HepG2 (cell line): ENCODE results near the gene DTX2. TPM values are rescaled to one million over a fixed set of nuclear protein-coding genes. Genes with fewer than 3 reads are reported as not detected.
A peak's percentile ranks its signal among the peaks of the same experiment; 100 is the strongest.

Experiments used
- ATF4 ChIP-seq, 2 experiments: fragments of 450-650 bp in 1 of 2; sonication (generic) in 1 of 2; formaldehyde crosslinking; IDR thresholded peaks; 2 replicates each; pipeline versions ENCODE4 v1.5.0 to v1.8.0; 2020 to 2022; ENCODE audit warnings: mild to moderate bottlenecking in 1 of 2, missing genetic modification reagents in 1 of 2
- CREBL2 ChIP-seq: sonication (generic); formaldehyde crosslinking; IDR thresholded peaks from 2 replicates; pipeline ENCODE4 v1.8.1; 2023; ENCODE audit warnings: missing genetic modification reagents, mild to moderate bottlenecking, borderline replicate concordance
- FOSL2 ChIP-seq: sonication (generic); formaldehyde crosslinking; IDR thresholded peaks from 2 replicates; pipeline ENCODE4 v1.4.0; 2020; ENCODE audit warnings: missing genetic modification reagents
- IRF2 ChIP-seq: IDR thresholded peaks from 2 replicates; pipeline ENCODE4 v1.6.1; 2018; ENCODE audit warnings: missing genetic modification reagents, missing compliant biosample characterization
- JUNB ChIP-seq: sonication (generic); formaldehyde crosslinking; IDR thresholded peaks from 2 replicates; pipeline ENCODE4 v1.8.0; 2022; ENCODE audit warnings: missing genetic modification reagents, mild to moderate bottlenecking, borderline replicate concordance
- KDM3A ChIP-seq: IDR thresholded peaks from 2 replicates; pipeline ENCODE4 v1.6.1; 2018; ENCODE audit warnings: low read depth, missing compliant biosample characterization
- MAFG ChIP-seq: sonication (generic); formaldehyde crosslinking; IDR thresholded peaks from 2 replicates; pipeline ENCODE4 v1.5.1; 2020; ENCODE audit warnings: mild to moderate bottlenecking, missing genetic modification reagents
- MTA3 ChIP-seq: sonication (generic); formaldehyde crosslinking; IDR thresholded peaks from 2 replicates; pipeline ENCODE4 v1.4.0; 2020; ENCODE audit warnings: missing genetic modification reagents
- PRPF4 ChIP-seq: fragments of 200-400 bp; formaldehyde crosslinking; IDR thresholded peaks from 2 replicates; pipeline ENCODE4 v1.6.1; 2016; ENCODE audit warnings: low read length, low read depth; ENCODE audit not compliant: poor library complexity, severe bottlenecking
- RAD21 ChIP-seq: fragments of 450-650 bp; formaldehyde crosslinking; IDR thresholded peaks from 2 replicates; pipeline ENCODE4 v1.5.0; 2020; ENCODE audit warnings: mild to moderate bottlenecking
- TBX3 ChIP-seq: fragments of 450-650 bp; IDR thresholded peaks from 2 replicates; pipeline ENCODE4 v1.6.1; 2017; ENCODE audit warnings: antibody characterized with exemption, mild to moderate bottlenecking, inconsistent platforms, borderline replicate concordance
- TERF1 ChIP-seq: sonication (generic); formaldehyde crosslinking; IDR thresholded peaks from 2 replicates; pipeline ENCODE4 v1.8.0; 2022; ENCODE audit warnings: mild to moderate bottlenecking, missing genetic modification reagents, moderate library complexity
- ZBTB1 ChIP-seq: sonication (generic); formaldehyde crosslinking; IDR thresholded peaks from 2 replicates; pipeline ENCODE4 v1.4.0; 2020; ENCODE audit warnings: missing genetic modification reagents, borderline replicate concordance
- ZBTB25 ChIP-seq: IDR thresholded peaks from 2 replicates; pipeline ENCODE4 v1.6.1; 2018; ENCODE audit warnings: missing genetic modification reagents
- ZFP36 ChIP-seq: fragments of 150-350 bp; IDR thresholded peaks from 2 replicates; pipeline ENCODE4 v1.6.1; 2018; ENCODE audit warnings: borderline replicate concordance, low read length, low read depth; ENCODE audit not compliant: partially characterized antibody
- ZFYVE20 ChIP-seq: sonication (generic); formaldehyde crosslinking; IDR thresholded peaks from 2 replicates; pipeline ENCODE4 v1.8.0; 2023; ENCODE audit warnings: low read depth, mild to moderate bottlenecking, moderate library complexity, missing genetic modification reagents, borderline replicate concordance
- ZNF10 ChIP-seq: sonication (generic); formaldehyde crosslinking; IDR thresholded peaks from 2 replicates; pipeline ENCODE4 v1.4.0; 2020; ENCODE audit warnings: mild to moderate bottlenecking, low read depth, missing genetic modification reagents, borderline replicate concordance
- ZNF17 ChIP-seq: sonication (generic); formaldehyde crosslinking; IDR thresholded peaks from 2 replicates; pipeline ENCODE4 v1.5.0; 2020; ENCODE audit warnings: mild to moderate bottlenecking, missing genetic modification reagents
- ZNF251 ChIP-seq: sonication (generic); formaldehyde crosslinking; IDR thresholded peaks from 2 replicates; pipeline ENCODE4 v1.9.0; 2021; ENCODE audit warnings: mild to moderate bottlenecking, missing genetic modification reagents
- ZNF33B ChIP-seq: sonication (generic); formaldehyde crosslinking; IDR thresholded peaks from 2 replicates; pipeline ENCODE4 v1.5.1; 2020; ENCODE audit warnings: mild to moderate bottlenecking, missing genetic modification reagents
- ZNF446 ChIP-seq: sonication (generic); formaldehyde crosslinking; IDR thresholded peaks from 2 replicates; pipeline ENCODE4 v1.5.0; 2020; ENCODE audit warnings: mild to moderate bottlenecking, missing genetic modification reagents
- ZNF460 ChIP-seq: sonication (generic); formaldehyde crosslinking; IDR thresholded peaks from 2 replicates; pipeline ENCODE4 v1.5.1; 2020; ENCODE audit warnings: missing genetic modification reagents, mild to moderate bottlenecking, borderline replicate concordance
- ZNF543 ChIP-seq: sonication (generic); formaldehyde crosslinking; IDR thresholded peaks from 2 replicates; pipeline ENCODE4 v1.4.0; 2020; ENCODE audit warnings: mild to moderate bottlenecking, missing genetic modification reagents
- ZNF556 ChIP-seq: sonication (generic); formaldehyde crosslinking; IDR thresholded peaks from 2 replicates; pipeline ENCODE4 v1.4.0; 2020; ENCODE audit warnings: mild to moderate bottlenecking, missing genetic modification reagents, borderline replicate concordance
- ZNF557 ChIP-seq: sonication (generic); formaldehyde crosslinking; IDR thresholded peaks from 2 replicates; pipeline ENCODE4 v1.4.0; 2020; ENCODE audit warnings: missing genetic modification reagents
- ZNF619 ChIP-seq: sonication (generic); formaldehyde crosslinking; IDR thresholded peaks from 2 replicates; pipeline ENCODE4 v1.4.0; 2020; ENCODE audit warnings: mild to moderate bottlenecking, missing genetic modification reagents
- ZNF639 ChIP-seq: conservative IDR thresholded peaks from 2 replicates; pipeline ENCODE4 v1.6.1; 2018; ENCODE audit warnings: missing genetic modification reagents
- ZNF761 ChIP-seq: sonication (generic); formaldehyde crosslinking; conservative IDR thresholded peaks from 2 replicates; pipeline ENCODE4 v1.4.0; 2020; ENCODE audit warnings: mild to moderate bottlenecking, missing genetic modification reagents
- polyA plus RNA-seq, 8 experiments: library from polyadenylated mRNA; depleted of rRNA in 3 of 8; stranded (reverse) in 7 of 8; unstranded in 1 of 8; fragments of >200 nt; fragmentation: Illumina TruSeq in 4 of 8; extraction: Trizol in 4 of 8; gene quantifications; 2 replicates each; pipeline versions ENCODE4 v1.2.1 to v1.2.3, GENCODE V29; 2011 to 2016; ENCODE audit warnings: low read depth in 4 of 8, missing spikeins in 1 of 8, mixed read lengths in 1 of 8; ENCODE audit not compliant: insufficient read depth in 1 of 8
- total RNA-seq, 5 experiments: library from RNA; depleted of rRNA; stranded (reverse); fragments of >200 nt; fragmentation: Illumina TruSeq; extraction: Trizol; gene quantifications; 2 replicates each; pipeline ENCODE4 v1.2.3, GENCODE V29; 2016; ENCODE audit warnings: low read depth in 1 of 5

Gene DTX2
- total and polyA plus RNA-seq, 2 of the 13 experiments (the other 11 are each of a cell fraction or from before 2014, with no cell fraction given): 5.5 to 6.2 TPM

GRCh38 chr7:76515999-76516443, 54.5 kb downstream of the DTX2 start (continued):
- TF ChIP-seq ZFP36: no peak
- no peak for TF ChIP-seq CREBL2 (CRISPR knock-in tag)
- TF ChIP-seq RAD21 (CRISPR knock-in tag): peak; percentile 93
- TF ChIP-seq ZBTB1: no peak
- no peak for TF ChIP-seq ZNF10
- no peak for TF ChIP-seq ZNF557
- no peak for TF ChIP-seq PRPF4
- no peak for TF ChIP-seq TBX3
- TF ChIP-seq KDM3A (CRISPR knock-in tag): peak; percentile 75
- TF ChIP-seq ZFYVE20 (CRISPR knock-in tag): no peak
- TF ChIP-seq ZNF17 (CRISPR knock-in tag): no peak
- TF ChIP-seq ZNF619: peak; percentile 76; the same call in 1 of the 2 replicates
- TF ChIP-seq ZBTB25 (CRISPR knock-in tag): no peak
- TF ChIP-seq ZNF543: no peak; the same call in 1 of the 2 replicates
- TF ChIP-seq TERF1 (CRISPR knock-in tag): no peak; the same call in 1 of the 2 replicates
- TF ChIP-seq ZNF446 (CRISPR knock-in tag): no peak
- no peak for TF ChIP-seq JUNB (CRISPR knock-in tag)
- TF ChIP-seq ZNF761 (CRISPR knock-in tag): no peak
- TF ChIP-seq ATF4 (CRISPR knock-in tag; IDR thresholded peaks at IDR 0.05): no peak
- no peak for TF ChIP-seq ZNF556 (CRISPR knock-in tag)
- TF ChIP-seq ZNF33B (CRISPR knock-in tag): no peak
- TF ChIP-seq ZNF639 (CRISPR knock-in tag): 0 out of 2 replicates have a peak, but pooled peaks have one; percentile 49
- no peak for TF ChIP-seq ZNF460 (CRISPR knock-in tag)
- peak; percentile 69 for TF ChIP-seq IRF2
- TF ChIP-seq MTA3 (CRISPR knock-in tag): no peak
- no peak for TF ChIP-seq FOSL2
- TF ChIP-seq MAFG (CRISPR knock-in tag): no peak
- TF ChIP-seq ZNF251 (CRISPR knock-in tag): 0 out of 2 replicates have a peak, but pooled peaks have one; percentile 58
